ENCODE results near the gene RSAD2. TPM values are rescaled to one million over a fixed set of nuclear protein-coding genes. Genes with fewer than 3 reads are reported as not detected.

Gene RSAD2
- total RNA-seq, 1 donor from 2014 or later = 3.4 TPM

Other genes with a start within 250 kb of the RSAD2 start
- 2.7 TPM for gene CMPK2, start 11.9 kb upstream of the RSAD2 start, total RNA-seq
- gene RNF144A, start 39.6 kb downstream of the RSAD2 start, total RNA-seq = 14.5 TPM